Liver (tissue), 9 donors: ENCODE measurements around the gene MYO5C. TPM values are rescaled to one million over a fixed set of nuclear protein-coding genes. Genes with fewer than 3 reads are reported as not detected.
A peak's percentile ranks its signal among the peaks of the same experiment; 100 is the strongest.

ENCODE experiments used
- DNase-seq: peaks from one replicate; pipeline ENCODE4 v3.0.0-alpha.2; 2017; ENCODE audit warnings: low spot score
- H3K27ac ChIP-seq, 2 donors: one replicate each; pipeline ENCODE4 v1.7.0; 2013; ENCODE audit warnings: inconsistent platforms in 2 of 2, low read length in 2 of 2, control low read depth in 1 of 2, low read depth in 1 of 2, mild to moderate bottlenecking in 1 of 2
- H3K27me3 ChIP-seq, 4 donors: one replicate each; pipeline versions ENCODE4 v1.6.1 to v1.7.0; 2013; ENCODE audit warnings: low read length in 3 of 4, inconsistent platforms in 1 of 4, mild to moderate bottlenecking in 1 of 4, moderate library complexity in 1 of 4; ENCODE audit not compliant: control insufficient read depth in 4 of 4, insufficient read depth in 4 of 4
- H3K36me3 ChIP-seq, 4 donors: one replicate each; pipeline versions ENCODE4 v1.6.1 to v1.7.0; 2013; ENCODE audit warnings: low read length in 3 of 4, mild to moderate bottlenecking in 3 of 4, low read depth in 1 of 4, moderate library complexity in 1 of 4; ENCODE audit not compliant: control insufficient read depth in 4 of 4, insufficient read depth in 3 of 4
- H3K4me1 ChIP-seq, 4 donors: one replicate each; pipeline versions ENCODE4 v1.6.1 to v1.7.0; 2013; ENCODE audit warnings: low read length in 3 of 4, mild to moderate bottlenecking in 3 of 4, moderate library complexity in 1 of 4; ENCODE audit not compliant: control insufficient read depth in 4 of 4, insufficient read depth in 4 of 4
- H3K4me3 ChIP-seq, 3 donors: one replicate each; pipeline versions ENCODE4 v1.6.1 to v1.7.0; 2013; ENCODE audit warnings: low read length in 3 of 3, control low read depth in 1 of 3, low read depth in 1 of 3, mild to moderate bottlenecking in 1 of 3
- H3K9ac ChIP-seq, 2 donors: one replicate each; pipeline ENCODE4 v1.7.0; 2013; ENCODE audit warnings: low read length in 2 of 2, mild to moderate bottlenecking in 2 of 2, moderate library complexity in 2 of 2, control low read depth in 1 of 2, low read depth in 1 of 2
- H3K9me3 ChIP-seq, 4 donors: one replicate each; pipeline versions ENCODE4 v1.6.1 to v1.7.0; 2013; ENCODE audit warnings: low read length in 3 of 4; ENCODE audit not compliant: control insufficient read depth in 4 of 4
- EGR1 ChIP-seq, 2 donors: IDR thresholded peaks; 2 replicates each; pipeline ENCODE4 v1.6.1; 2016 to 2018; ENCODE audit warnings: antibody characterized with exemption in 2 of 2, low read depth in 2 of 2
- FOXA1 ChIP-seq: IDR thresholded peaks from 2 replicates; pipeline ENCODE4 v1.6.1; 2016; ENCODE audit warnings: antibody characterized with exemption
- FOXA2 ChIP-seq: IDR thresholded peaks from 2 replicates; pipeline ENCODE4 v1.6.1; 2016; ENCODE audit warnings: antibody characterized with exemption
- GABPA ChIP-seq, 2 donors: IDR thresholded peaks in 1 of 2; conservative IDR thresholded peaks in 1 of 2; 2 replicates each; pipeline ENCODE4 v1.6.1; 2016; ENCODE audit warnings: antibody characterized with exemption in 2 of 2, mild to moderate bottlenecking in 1 of 2, moderate library complexity in 1 of 2
- HNF4A ChIP-seq, 2 donors: conservative IDR thresholded peaks; 2 replicates each; pipeline ENCODE4 v1.6.1; 2016; ENCODE audit warnings: antibody characterized with exemption in 2 of 2, mild to moderate bottlenecking in 2 of 2
- HNF4G ChIP-seq: IDR thresholded peaks from 2 replicates; pipeline ENCODE4 v1.6.1; 2016; ENCODE audit warnings: antibody characterized with exemption
- JUND ChIP-seq, 2 donors: IDR thresholded peaks; 2 replicates each; pipeline ENCODE4 v1.6.1; 2016; ENCODE audit warnings: antibody characterized with exemption in 2 of 2
- NR2F2 ChIP-seq: IDR thresholded peaks from 2 replicates; pipeline ENCODE4 v1.6.1; 2016; ENCODE audit warnings: antibody characterized with exemption
- RAD21 ChIP-seq, 2 donors: IDR thresholded peaks; 2 replicates each; pipeline ENCODE4 v1.6.1; 2016; ENCODE audit warnings: antibody characterized with exemption in 2 of 2, mild to moderate bottlenecking in 2 of 2
- RXRA ChIP-seq, 2 donors: IDR thresholded peaks; 2 replicates each; pipeline ENCODE4 v1.6.1; 2017 to 2018; ENCODE audit warnings: antibody characterized with exemption in 2 of 2, mild to moderate bottlenecking in 1 of 2
- SP1 ChIP-seq: IDR thresholded peaks from 2 replicates; pipeline ENCODE4 v1.6.1; 2018; ENCODE audit warnings: antibody characterized with exemption, mild to moderate bottlenecking
- TAF1 ChIP-seq: conservative IDR thresholded peaks from 2 replicates; pipeline ENCODE4 v1.6.1; 2016; ENCODE audit warnings: antibody characterized with exemption, mild to moderate bottlenecking
- YY1 ChIP-seq: IDR thresholded peaks from 2 replicates; pipeline ENCODE4 v1.6.1; 2016; ENCODE audit warnings: antibody characterized with exemption, mild to moderate bottlenecking
- WGBS: extraction: QIAGEN DNeasy Blood & Tissue Kit; methylation state at CpG from one replicate; pipeline ENCODE4 v1.1.7; 2013; 5-methylcytosine and 5-hydroxymethylcytosine counted together
- polyA plus RNA-seq, 2 donors: library from polyadenylated mRNA; stranded (reverse) in 1 of 2; unstranded in 1 of 2; fragments of 200-250 nt in 1 of 2; fragments of >200 nt in 1 of 2; fragmentation: Nextera tagmentation in 1 of 2; extraction: Ambion mirVana in 1 of 2; gene quantifications; one replicate each; pipeline versions ENCODE4 v1.2.1 to v1.2.3, GENCODE V29; 2013 to 2015
- total RNA-seq, 2 donors: library from RNA; depleted of rRNA; stranded (reverse); fragments of >200 nt; gene quantifications; one replicate each; pipeline ENCODE4 v1.2.3, GENCODE V29; 2014
- TF ChIP-seq, protein P1 (sequence below): IDR thresholded peaks from 2 replicates; pipeline ENCODE4 v1.6.1; 2016; ENCODE audit warnings: antibody characterized with exemption
- TF ChIP-seq, protein P2 (sequence below): IDR thresholded peaks from 2 replicates; pipeline ENCODE4 v1.6.1; 2016; ENCODE audit warnings: antibody characterized with exemption
- TF ChIP-seq, protein P3 (sequence below): fragments of 150-350 bp; IDR thresholded peaks from 2 replicates; pipeline ENCODE4 v1.5.1; 2017; ENCODE audit warnings: improper control_type of control experiment, low read depth, low read length; ENCODE audit not compliant: missing input control
- TF ChIP-seq, protein P4 (sequence below): IDR thresholded peaks from 2 replicates; pipeline ENCODE4 v1.6.1; 2016; ENCODE audit warnings: antibody characterized with exemption, mild to moderate bottlenecking
- donor health status: healthy.
- donor health status: healthy.
- donor health status: healthy.
- donor health status: healthy.
- donor health status: healthy.

Gene MYO5C
- total and polyA plus RNA-seq, 4 donors = 1.9 to 8.6 (median 3.0) TPM

DNA sequence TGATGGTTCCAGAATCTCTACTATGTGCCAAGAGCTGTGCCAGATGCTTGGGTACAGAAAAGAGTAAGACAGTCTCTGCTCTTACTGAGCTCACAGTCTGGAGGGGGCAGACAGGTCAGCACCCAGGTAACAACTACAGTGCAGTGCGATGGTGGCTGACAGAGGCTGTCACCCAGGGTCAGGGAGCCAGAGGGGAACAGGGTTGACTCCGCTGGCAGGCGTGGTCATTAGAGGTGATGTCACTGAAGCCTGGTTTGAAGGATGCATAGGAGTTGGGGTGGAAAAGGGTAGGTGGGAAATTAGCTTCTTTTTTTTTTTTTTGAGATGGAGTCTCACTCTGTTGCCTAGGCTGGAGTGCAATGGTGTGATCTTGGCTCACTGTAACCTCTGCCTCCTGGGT is 136.0 kb downstream of the MYO5C start:
- Histone ChIP-seq H3K4me1 (peaks cover 0 to 4% (median 0%) of the 10 kb centered on the region in 4 donors), H3K4me3 (no peak overlapping the region), H3K27me3 (no peaks in the 10 kb centered on the region), H3K9me3 (no peaks in the 10 kb centered on the region), H3K36me3 (no peaks in the 10 kb centered on the region), H3K9ac (no peak overlapping the region), H3K27ac (no peak overlapping the region)
- 97% methylated on average over 3 of the region's 3 CpGs for WGBS
- no peak for TF ChIP-seq FOXA2
- no peak for TF ChIP-seq JUND (IDR thresholded peaks at IDR 0.05)
- no peak for TF ChIP-seq RAD21 (IDR thresholded peaks at IDR 0.05)
- TF ChIP-seq TAF1 = no peak
- TF ChIP-seq, protein P1, sequence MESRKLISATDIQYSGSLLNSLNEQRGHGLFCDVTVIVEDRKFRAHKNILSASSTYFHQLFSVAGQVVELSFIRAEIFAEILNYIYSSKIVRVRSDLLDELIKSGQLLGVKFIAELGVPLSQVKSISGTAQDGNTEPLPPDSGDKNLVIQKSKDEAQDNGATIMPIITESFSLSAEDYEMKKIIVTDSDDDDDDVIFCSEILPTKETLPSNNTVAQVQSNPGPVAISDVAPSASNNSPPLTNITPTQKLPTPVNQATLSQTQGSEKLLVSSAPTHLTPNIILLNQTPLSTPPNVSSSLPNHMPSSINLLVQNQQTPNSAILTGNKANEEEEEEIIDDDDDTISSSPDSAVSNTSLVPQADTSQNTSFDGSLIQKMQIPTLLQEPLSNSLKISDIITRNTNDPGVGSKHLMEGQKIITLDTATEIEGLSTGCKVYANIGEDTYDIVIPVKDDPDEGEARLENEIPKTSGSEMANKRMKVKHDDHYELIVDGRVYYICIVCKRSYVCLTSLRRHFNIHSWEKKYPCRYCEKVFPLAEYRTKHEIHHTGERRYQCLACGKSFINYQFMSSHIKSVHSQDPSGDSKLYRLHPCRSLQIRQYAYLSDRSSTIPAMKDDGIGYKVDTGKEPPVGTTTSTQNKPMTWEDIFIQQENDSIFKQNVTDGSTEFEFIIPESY = no peak
- no peak for DNase-seq

DNA sequence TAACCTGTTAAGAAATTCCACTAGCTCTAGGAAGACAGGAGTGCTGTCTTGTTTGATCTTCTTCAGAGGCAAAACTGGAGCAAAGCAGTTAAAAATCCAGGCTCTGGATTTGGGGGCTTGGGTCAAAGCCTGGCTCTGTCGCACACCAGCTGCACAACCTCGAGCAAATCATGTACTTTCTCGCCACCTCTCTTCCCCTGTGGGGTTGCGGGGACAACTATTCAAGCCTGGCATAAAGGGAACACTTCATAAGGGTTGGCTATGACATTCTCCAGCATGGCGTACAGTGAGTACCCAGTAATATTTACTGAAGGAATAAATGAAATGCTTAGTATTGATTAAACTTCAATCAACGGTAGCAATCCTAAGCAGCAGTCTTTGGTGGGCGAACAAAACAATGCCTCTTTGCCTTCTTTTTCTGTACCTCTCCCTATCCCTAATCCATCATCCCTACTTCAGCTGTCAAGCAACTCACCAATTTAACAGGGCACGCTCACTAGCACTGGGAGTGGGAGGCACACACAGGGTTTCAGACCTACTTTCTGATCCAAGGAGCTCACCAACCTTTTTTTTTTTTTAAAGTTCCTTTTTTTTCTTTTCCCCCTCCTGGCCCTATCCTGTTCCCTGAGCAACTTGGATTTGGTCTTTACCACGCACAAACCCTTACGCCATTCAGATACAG is 137.4 kb downstream of the MYO5C start:
- no peaks in the 10 kb centered on the region for H3K36me3 ChIP-seq
- WGBS = 89% methylated on average over 10 of the region's 10 CpGs
- DNase-seq = no peak

DNA sequence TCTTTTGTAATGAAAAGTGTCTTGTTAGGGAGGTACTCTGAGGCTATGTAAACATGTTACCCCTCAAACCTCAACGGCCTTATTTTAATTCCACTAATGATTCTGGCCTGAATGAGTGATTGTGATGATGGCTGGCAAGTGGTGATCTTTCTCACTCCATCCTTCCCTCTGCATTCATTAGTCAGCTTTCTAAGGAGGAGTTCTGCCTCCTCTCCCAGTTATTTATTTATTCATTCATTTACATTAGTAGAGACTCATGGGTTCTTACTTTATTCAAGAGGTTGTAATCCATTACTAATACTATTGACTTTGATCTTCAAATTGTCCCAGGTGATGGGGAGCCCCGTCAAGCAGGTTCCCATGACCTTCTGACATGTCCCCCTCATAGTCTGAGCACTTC is 139.7 kb downstream of the MYO5C start:
- Histone ChIP-seq H3K36me3 (peaks cover 0 to 1% (median 0%) of the 10 kb centered on the region in 4 donors), H3K27ac (peak overlapping the region; percentile 66 to 75), H3K27me3 (no peaks in the 10 kb centered on the region), H3K4me3 (no peak overlapping the region), H3K4me1 (peaks cover 0 to 4% (median 0%) of the 10 kb centered on the region in 4 donors), H3K9ac (no peak overlapping the region), H3K9me3 (no peaks in the 10 kb centered on the region)
- no peak for DNase-seq
- 82% methylated on average over 2 of the region's 2 CpGs for WGBS
- no peak for TF ChIP-seq FOXA1
- TF ChIP-seq, protein P1 = no peak
- TF ChIP-seq, protein P2, sequence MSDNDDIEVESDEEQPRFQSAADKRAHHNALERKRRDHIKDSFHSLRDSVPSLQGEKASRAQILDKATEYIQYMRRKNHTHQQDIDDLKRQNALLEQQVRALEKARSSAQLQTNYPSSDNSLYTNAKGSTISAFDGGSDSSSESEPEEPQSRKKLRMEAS = no peak
- TF ChIP-seq NR2F2 = no peak
- TF ChIP-seq, protein P3, sequence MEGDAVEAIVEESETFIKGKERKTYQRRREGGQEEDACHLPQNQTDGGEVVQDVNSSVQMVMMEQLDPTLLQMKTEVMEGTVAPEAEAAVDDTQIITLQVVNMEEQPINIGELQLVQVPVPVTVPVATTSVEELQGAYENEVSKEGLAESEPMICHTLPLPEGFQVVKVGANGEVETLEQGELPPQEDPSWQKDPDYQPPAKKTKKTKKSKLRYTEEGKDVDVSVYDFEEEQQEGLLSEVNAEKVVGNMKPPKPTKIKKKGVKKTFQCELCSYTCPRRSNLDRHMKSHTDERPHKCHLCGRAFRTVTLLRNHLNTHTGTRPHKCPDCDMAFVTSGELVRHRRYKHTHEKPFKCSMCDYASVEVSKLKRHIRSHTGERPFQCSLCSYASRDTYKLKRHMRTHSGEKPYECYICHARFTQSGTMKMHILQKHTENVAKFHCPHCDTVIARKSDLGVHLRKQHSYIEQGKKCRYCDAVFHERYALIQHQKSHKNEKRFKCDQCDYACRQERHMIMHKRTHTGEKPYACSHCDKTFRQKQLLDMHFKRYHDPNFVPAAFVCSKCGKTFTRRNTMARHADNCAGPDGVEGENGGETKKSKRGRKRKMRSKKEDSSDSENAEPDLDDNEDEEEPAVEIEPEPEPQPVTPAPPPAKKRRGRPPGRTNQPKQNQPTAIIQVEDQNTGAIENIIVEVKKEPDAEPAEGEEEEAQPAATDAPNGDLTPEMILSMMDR = no peak
- no peak for TF ChIP-seq YY1
- no peak for TF ChIP-seq JUND (IDR thresholded peaks at IDR 0.05)
- TF ChIP-seq TAF1 = no peak
- no peak for TF ChIP-seq EGR1 (IDR thresholded peaks at IDR 0.05; ENCODE audit: low read depth in 2 of 2)
- TF ChIP-seq, protein P4, sequence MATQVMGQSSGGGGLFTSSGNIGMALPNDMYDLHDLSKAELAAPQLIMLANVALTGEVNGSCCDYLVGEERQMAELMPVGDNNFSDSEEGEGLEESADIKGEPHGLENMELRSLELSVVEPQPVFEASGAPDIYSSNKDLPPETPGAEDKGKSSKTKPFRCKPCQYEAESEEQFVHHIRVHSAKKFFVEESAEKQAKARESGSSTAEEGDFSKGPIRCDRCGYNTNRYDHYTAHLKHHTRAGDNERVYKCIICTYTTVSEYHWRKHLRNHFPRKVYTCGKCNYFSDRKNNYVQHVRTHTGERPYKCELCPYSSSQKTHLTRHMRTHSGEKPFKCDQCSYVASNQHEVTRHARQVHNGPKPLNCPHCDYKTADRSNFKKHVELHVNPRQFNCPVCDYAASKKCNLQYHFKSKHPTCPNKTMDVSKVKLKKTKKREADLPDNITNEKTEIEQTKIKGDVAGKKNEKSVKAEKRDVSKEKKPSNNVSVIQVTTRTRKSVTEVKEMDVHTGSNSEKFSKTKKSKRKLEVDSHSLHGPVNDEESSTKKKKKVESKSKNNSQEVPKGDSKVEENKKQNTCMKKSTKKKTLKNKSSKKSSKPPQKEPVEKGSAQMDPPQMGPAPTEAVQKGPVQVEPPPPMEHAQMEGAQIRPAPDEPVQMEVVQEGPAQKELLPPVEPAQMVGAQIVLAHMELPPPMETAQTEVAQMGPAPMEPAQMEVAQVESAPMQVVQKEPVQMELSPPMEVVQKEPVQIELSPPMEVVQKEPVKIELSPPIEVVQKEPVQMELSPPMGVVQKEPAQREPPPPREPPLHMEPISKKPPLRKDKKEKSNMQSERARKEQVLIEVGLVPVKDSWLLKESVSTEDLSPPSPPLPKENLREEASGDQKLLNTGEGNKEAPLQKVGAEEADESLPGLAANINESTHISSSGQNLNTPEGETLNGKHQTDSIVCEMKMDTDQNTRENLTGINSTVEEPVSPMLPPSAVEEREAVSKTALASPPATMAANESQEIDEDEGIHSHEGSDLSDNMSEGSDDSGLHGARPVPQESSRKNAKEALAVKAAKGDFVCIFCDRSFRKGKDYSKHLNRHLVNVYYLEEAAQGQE = no peak
- TF ChIP-seq RAD21 (IDR thresholded peaks at IDR 0.05) = no peak
- TF ChIP-seq SP1 = no peak
- no peak for TF ChIP-seq HNF4A (conservative IDR thresholded peaks at IDR 0.05)
- no peak for TF ChIP-seq GABPA (IDR thresholded peaks at IDR 0.05 in 1 of 2, conservative IDR thresholded peaks at IDR 0.05 in 1 of 2)
- TF ChIP-seq HNF4G = no peak

More for the DNA sequence above, 137.4 kb downstream of the MYO5C start:
- Histone ChIP-seq H3K9me3 (no peaks in the 10 kb centered on the region), H3K27me3 (no peaks in the 10 kb centered on the region), H3K9ac (no peak overlapping the region), H3K27ac (no peak overlapping the region), H3K4me1 (peaks cover 0 to 4% (median 0%) of the 10 kb centered on the region in 4 donors), H3K4me3 (no peak overlapping the region)
- TF ChIP-seq HNF4G = no peak
- TF ChIP-seq FOXA1 = no peak
- TF ChIP-seq SP1 = no peak
- TF ChIP-seq, protein P2 = no peak
- no peak for TF ChIP-seq NR2F2
- TF ChIP-seq RXRA (IDR thresholded peaks at IDR 0.05) = no peak
- TF ChIP-seq FOXA2 = no peak
